DMS 273 (cell line): ENCODE measurements around the gene ANK3.

ENCODE experiments used
- DNase-seq: peaks from one replicate; lab custom pipeline; 2025; ENCODE audit not compliant: unreplicated experiment; lab: John Stamatoyannopoulos, UW

ANK3 gene

DNA sequence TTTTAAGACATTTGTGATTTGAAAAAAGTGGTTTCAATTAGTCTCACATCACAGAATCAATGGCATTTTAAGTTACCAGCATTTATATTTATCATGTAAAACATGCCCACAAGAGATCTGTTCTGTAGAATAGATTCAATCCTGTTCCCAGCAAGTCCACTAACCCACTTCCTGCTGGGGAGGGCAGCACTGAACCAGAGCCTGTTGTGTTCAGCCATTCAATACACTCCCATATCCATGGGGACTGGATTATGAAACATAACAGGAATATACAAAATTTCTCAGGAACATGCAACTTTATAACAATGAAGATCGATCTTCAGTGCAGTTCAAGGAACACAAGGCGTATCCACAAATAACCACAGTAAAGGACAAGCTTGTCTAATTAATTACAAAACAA, 24.4 kb upstream of the ANK3 start:
- no peak for DNase-seq

DNA sequence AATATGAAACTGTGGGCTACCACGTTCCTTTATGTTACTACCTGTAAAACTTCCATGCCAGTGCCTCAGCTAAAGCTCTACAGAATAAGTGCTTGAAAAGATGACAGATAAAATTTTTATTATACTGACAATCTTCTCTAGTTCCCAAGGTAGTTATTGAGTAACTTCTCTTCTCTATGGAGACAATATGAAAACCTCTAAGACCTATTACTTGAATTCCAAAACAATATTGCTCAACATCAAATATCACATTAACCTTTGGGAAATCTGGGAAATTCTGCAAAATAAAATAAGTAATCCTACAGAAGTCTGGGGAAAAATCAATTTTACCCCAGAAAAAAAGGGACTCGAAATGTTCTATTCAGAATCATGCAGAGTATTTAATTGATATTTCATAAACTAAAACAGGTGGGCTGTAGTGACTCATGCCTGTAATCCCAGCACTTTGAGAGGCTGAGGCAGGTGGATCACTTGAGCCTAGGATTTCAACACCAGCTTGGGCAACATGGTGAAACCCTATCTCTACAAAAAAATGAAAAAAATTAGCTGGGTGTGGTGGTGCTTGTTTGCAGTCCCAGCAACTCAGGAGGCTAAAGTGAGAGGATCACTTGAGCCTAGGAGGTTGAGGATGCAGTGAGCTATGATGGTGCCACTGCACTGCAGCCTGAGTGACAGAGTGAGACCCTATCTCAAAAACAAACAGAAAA, 23.8 kb upstream of the ANK3 start:
- no peak for DNase-seq

DNA sequence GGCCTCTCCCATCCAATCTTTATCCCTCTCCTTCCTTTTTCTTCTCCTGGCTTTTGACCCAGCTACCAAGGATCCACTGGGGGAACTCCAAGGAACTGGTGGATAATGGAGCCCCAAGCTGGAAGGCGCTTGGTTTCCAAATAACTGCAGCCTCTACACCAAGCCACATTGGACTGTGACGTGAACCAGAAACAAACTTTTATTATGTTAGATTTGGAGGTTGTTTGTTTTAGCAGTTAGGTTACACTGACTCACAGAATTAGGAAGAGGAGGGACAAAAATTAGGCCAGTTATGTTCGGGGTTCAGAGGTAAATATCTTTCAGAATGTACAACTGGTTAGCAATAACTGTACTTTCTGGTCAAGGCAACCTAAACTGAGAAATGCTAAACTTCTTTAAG, 21.3 kb upstream of the ANK3 start:
- DNase-seq = no peak

DNA sequence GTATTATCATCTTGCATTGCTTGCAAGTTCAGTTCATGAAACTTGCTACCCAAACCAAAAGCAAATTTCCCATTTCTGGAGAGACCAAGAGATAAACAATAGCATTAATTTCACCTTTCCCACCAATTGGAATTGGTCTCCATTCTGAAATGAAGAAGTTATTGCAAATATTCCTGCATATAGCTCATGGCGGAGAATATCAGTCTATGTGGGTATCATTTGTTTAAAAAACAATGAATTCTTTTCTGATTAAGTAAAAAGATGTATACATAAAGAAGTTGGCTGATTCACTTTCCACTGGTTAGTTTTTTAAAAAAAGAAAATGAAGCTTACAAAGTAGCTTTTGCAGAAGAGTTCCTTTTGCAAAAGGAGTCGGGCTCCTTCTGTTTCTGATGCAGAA, 19.5 kb upstream of the ANK3 start:
- no peak for DNase-seq

DNA sequence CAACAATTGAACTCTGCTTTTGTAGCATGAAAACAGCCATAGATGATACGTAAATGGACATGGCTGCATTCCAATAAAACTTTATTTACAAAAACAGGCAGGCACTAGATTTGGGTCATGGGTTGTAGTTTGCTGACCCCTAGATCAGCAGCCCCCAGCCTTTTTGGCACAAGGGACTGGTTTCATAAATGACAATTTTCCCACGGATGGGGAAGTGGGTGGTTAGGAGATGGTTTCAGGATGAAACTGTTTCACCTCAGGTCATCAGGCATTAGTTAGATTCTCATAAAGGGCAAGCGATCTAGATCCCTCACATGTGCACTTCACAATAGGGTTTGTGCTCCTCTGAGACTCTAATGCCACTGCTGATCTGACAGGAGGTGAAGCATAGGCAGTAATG, 16.5 kb upstream of the ANK3 start:
- no peak for DNase-seq

DNA sequence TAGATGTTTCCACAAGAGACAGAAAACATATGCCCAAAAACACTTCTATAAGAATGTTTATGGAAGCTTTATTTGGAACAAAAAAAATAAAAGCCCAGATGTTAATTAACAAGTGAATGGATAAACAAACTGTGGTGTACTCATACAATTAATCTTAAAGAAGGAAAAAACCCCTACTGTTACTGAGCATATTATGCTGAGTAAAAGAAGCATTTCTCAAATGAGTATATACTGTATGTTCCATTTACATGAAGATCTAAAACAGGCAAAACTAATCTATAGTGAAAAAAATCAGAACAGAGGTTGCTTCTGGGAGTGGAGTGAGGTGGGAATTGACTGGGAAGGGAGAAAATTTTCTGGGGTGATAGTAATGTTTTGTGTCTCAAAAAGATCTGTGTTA, 15.5 kb upstream of the ANK3 start:
- DNase-seq = no peak

DNA sequence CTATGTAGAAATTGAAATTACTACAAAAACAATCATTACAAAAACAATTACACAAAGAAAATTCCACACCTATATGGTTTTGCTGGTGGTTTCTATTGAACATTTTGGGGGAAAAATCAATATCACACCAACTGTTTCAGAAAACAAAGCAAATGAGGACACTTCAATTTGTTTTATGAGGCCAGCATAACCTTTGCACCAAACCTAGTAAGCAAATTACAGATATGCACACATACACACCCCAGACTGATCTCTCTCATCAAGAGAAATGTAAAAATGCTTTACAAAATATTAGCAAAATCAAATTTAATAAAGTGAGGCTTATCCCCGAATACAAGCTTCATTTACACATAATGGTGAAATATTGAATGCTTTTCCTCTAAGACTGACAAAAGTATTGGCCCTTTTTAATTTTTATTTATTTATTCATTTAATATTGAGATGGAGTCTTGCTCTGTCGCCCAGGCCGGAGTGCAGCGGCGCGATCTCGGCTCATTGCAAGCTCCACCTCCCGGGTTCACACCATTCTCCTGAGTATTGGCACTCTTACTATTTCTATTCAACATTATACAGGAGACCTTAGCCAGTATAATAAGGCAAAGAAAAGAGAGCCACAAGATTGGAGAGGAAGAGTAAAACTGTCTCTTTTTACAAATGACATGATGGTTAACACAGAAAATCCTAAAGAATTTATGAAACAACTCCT, 13.6 kb upstream of the ANK3 start:
- DNase-seq = no peak

DNA sequence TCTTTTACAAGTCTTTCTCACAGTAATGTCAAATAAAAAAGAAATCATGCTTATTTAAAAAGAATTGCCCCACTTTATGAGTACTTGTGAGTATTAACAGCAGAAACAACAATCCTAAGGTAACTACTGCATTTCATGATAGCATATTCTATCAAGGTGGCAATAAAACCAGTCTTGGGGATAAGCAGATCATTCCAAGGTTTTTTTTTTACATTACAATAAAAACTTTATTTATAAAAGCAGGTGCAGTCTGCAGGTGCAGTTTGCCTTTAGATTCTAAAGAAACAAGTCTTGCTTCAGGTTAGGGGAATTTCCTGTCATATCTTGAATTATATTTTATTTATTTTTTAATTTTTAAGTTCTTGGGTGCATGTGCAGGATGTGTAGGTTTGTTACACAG, 10.7 kb upstream of the ANK3 start:
- no peak for DNase-seq

DNA sequence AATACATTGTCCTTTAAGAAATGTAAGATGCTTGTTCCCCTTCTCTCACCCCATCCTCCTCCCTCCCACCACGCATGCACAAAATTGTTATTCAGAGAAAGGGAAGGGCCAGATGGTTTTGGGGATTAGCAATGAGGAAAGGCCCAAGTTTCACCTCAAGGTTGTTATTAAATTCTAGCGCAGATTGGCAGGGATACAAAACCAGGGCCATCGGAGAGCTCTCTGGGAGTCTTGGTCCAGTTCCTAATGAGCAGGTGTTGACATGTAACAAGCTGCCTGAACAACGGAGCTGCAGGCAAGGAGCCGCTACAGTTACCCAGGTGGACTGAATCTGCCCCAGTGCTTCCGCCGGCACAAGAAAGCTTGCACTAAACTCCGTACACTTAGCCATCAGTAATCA, 9.7 kb upstream of the ANK3 start:
- peak; percentile 97 for DNase-seq

DNA sequence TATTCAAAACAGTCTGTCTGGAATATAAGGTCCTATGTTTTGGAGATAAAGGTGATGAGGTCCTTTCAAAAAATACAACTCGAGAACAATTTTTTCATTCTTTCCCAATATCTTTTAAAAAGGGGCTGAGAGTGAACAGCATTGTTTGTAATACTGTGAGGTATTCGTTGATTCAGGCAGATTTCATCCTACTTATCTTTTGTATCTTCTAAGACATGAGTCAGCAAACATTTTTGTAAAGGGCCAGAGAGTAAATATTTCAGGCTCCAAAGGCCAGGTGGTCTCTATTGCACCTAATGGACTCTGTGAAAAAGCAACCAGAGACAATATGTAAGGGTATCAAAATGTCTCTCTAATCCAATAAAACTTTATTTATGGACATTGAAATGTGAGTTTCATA, 8.1 kb upstream of the ANK3 start:
- no peak for DNase-seq

DNA sequence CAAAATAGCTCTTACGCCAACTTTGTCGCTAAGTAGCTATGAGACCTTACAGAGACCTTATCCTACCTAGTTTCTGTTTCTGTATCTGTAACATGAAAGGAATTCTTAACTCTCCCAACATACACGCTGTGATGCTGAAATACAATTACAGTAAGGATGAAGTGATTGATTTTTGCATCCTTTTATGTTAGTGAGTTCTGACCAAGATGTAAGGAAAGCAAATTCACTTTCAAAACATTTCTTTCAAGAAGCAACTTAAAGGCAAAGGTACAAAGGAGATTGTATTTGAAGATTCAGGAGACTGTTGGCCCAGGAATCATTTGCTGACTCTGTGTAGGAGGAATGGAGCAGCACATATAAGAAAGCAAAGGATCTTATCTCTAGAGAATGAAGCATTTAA, 7.1 kb upstream of the ANK3 start:
- no peak for DNase-seq

DNA sequence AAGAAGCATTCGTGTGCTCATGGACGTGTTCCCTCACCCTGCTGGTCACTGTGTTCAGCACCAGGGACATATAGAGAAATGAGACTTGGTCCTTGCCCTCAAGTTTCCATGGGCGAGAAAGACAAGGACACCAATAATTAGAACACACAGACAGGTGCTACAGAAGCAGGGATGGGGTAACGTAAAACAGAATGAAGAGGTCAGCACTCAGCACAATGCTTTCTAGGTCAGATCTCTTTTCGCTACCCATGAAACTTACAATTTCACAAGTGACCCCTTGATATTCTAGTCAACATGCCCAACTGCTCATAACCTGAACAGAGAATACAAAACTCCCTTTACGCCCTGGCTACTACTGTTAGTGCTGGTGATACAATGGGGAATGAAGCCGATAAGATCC, 6.0 kb upstream of the ANK3 start:
- DNase-seq = no peak

DNA sequence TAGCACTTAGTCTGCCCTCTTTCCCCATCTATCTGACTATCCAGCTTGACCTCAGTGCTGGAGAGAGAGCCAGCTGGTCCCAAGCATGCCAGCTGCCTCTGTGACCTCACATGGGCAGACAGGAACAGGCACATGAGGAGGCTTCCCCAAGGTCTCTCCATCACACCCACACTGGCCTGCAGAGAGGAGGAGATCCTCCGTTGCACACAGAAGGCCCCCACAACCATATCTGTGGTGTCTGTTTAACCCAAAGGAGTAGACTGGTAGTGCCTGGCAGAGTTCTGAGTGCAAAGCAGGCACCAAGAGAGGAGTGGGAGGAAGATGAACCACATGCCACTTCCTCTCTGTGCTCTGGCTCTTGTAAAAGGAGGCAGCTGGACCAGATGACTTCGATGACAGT, 4.8 kb upstream of the ANK3 start:
- peak; percentile 71 for DNase-seq

DNA sequence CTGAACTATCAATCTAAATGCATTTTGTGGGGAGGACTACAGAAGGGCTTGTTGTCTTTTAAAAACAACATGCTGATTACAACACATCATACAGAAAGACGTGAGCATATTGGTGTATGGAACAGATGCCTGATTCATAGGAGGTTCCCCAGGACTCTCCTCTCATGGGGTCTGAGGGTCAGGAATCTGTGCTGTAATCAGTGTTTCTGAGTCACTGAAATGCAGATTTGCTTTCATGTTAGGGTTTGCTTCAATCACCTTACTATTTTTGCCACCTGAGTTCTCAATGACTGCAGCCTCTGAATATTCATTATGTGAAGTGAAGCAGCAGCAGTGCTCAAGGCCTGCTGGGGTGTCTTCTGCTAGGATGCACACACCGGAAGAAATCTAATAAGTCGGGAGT, 550 bp upstream of the ANK3 start:
- DNase-seq = no peak

DNA sequence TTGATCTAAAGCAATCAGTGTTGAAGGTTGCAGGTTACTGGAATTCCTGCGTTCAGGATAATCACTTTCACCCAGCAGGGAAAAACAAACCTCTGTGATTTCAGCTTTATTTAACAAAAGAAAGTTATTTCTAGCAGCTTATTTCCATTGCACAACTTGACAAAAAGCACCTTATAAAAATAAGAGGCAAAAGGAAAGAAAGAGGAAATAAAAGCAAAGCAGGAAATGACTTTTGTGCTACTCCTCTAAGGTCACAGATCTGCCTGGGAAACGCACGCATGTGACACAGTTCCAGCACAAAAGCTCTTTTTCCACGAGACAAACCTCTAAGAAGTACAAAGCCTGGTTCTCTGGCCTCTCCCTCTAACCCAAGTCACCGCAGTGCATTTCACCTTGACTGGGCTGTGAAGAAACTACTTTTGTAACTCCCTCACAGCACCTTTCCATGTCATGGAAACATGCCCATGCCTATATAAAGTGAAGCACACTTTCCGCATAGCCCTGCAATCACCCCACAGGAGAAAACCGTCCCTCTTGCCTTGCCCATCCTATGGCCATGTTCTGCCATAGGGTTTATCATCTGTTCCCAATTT, 870 bp downstream of the ANK3 start:
- no peak for DNase-seq

DNA sequence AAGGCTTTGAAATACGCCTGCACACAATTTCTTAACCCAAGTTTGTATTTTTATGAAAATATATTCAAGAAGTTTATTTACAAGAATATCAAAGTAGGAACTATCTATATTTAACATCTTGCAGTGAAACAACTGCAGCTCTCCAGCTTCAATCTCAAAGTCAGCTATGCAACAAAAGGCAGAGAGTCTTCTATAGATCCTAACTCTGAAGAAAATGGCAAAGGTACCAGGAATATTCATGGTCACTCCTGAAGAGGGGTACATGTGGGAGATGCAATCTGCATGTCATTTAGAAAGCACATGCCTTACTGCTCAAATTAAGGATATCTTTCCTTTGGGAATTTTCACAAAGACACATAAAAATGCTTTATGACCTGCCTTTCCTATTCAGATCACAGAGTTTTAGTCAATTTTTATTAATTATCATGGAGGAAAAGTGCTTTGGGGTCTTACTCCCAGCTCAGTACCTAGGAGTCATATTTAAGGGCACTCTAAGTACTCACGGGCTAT, 1.5 kb downstream of the ANK3 start:
- DNase-seq = no peak

DNA sequence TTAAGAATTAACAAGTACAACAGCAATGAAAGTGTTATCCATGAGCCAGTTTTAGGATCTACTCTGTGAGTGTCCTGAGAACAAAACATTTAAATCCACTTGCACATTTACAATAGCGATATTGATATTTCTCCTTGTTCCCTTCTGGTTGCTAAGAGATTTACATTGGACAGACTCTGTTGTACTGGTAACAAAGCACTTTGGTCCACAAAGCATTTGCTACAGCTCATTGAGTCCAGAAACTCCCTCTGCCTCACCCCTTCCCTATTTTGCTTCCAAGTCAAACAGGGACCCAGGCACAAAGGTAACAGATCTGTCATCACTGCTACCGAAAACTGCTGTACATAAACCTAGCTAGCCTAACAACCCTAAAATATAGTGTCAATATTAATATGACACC, 2.1 kb downstream of the ANK3 start:
- DNase-seq = no peak

DNA sequence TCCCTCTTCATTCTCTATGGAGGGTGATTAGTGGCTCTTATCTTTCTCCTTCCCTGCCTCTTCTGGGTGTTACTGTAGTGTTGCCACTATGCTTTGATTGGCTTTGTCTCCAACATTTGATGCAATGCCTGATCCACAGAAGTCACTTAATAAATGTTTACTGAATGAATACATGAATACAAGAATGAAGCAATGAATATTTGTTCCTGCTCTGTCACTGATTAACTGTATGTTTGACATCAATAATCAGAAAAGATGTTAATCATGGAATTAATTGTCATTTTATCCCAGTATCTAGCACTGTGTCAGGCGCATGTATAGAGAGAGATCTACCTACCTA, 4.3 kb downstream of the ANK3 start:
- DNase-seq = no peak

DNA sequence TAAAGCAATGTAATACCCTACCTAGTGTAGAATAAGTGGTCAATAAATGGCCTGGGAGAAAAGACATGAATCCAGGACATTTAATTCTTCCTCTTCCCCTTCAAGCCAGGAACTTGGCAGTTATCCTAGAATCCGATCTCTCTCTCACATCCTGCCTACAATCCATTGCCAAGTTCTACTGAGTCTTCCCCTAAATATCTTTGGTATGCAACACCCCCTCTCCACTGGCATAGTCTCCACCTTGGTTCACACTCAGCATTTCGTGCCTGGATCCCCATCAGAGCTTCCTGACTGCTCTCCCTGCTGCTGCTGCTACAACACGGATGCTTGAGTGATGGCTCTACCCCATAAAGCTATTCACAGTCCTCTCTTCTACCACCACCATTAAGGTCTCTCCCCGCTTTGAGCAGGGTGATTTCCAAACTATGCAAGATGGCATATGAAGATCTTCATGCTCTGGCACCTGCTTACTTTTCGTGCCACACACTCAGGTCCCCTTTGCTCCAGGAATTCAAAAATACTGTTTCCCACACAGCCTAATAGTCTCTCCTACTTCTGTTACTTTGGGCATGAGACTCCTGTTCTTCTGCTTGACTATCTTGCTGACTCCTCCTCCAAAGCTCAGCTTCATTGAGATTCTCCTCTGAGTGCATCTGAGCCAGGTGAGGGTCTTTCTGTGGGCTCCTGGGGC, 4.8 kb downstream of the ANK3 start:
- peak; percentile 6 for DNase-seq

DNA sequence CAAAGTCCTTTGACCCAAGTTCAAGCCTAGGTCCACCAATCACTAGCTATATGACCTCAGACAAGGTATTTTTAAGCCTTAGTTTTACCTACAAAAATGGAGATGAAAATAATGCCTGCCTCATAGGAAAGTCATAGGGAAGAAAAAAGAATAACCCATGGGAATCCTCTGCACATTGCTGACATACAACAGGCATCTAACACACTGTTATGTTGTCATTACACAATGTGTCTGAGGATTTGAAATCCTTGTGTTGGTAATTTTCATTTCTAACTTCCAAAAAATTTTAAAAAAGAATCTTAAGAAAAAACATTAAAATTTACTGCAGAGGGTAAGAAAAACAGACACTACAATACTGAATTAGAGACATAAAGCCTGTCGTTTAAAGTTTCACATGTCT, 5.7 kb downstream of the ANK3 start:
- no peak for DNase-seq

DNA sequence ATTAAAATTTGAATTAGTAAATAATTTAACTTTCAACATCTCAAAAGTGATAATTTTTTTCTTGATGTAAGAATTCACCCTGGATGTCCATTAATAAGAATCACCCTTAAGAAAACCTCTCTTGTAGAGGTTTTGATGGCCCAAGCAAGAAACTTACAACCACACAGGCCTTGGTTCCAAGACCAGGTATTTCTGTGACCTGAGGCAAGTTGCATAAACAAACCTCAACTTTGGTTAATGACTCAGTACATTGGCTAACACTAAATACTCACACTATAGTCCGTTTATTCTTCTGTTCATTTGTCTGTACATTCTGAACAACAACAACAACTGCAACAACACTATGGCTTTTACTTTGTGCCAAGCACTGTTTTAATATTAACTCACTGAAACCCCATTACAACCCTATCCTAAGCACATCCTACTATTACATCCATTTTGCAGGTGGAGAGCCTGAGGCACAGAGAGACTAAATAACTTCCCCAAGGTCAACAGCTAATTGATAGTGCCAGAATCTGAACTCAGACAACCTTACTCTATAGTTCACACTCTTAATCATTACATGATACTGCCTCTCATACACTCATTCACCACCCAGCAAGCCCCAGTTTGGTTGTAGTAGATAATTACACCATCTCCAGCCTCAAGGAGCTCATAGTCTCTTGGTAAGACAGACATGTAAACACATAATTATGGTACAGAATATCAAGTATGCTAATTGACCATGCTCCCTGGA, 6.6 kb downstream of the ANK3 start:
- no peak for DNase-seq
